H1 (cell line): ENCODE results near the gene KCNC1. TPM values are rescaled to one million over a fixed set of nuclear protein-coding genes. Genes with fewer than 3 reads are reported as not detected.

ENCODE experiments used
- BACH1 ChIP-seq: IDR thresholded peaks from 2 replicates; pipeline ENCODE4 v1.6.1; 2012; ENCODE audit warnings: low read length, improper control_type of control experiment
- CBX5 ChIP-seq: fragments of 300-800, 300-1000 bp; sonication (generic); IDR thresholded peaks from 2 replicates; pipeline ENCODE4 v1.7.1; 2016; ENCODE audit warnings: antibody characterized with exemption, low read length, low read depth
- CTCF ChIP-seq, 3 experiments: IDR thresholded peaks; 1 replicate in 2 of 3; 2 replicates in 1 of 3; pipeline versions ENCODE4 v1.5.1 to v1.6.1; 2011; ENCODE audit warnings: low read length in 3 of 3, mild to moderate bottlenecking in 3 of 3, inconsistent platforms in 2 of 3, low read depth in 1 of 3, moderate library complexity in 1 of 3; ENCODE audit not compliant: insufficient read depth in 1 of 3; ENCODE audit errors: control extremely low read depth in 1 of 3
- MAFK ChIP-seq: IDR thresholded peaks from 2 replicates; pipeline ENCODE4 v1.6.1; 2012; ENCODE audit warnings: low read depth, mild to moderate bottlenecking, improper control_type of control experiment, low read length
- POLR2AphosphoS5 ChIP-seq: IDR thresholded peaks from 2 replicates; pipeline ENCODE4 v1.6.1; 2011; ENCODE audit warnings: low read depth, low read length
- SP4 ChIP-seq: IDR thresholded peaks from 2 replicates; pipeline ENCODE4 v1.6.1; 2012; ENCODE audit warnings: low read length, inconsistent platforms
- polyA plus RNA-seq, 7 experiments: library from polyadenylated mRNA; depleted of rRNA in 3 of 7; stranded (reverse) in 5 of 7; unstranded in 2 of 7; fragments of >200 nt in 5 of 7; fragments of 200-250 nt in 2 of 7; gene quantifications; 1 replicate in 5 of 7; 2 replicates in 1 of 7; 4 replicates in 1 of 7; pipeline versions ENCODE4 v1.2.1 to v1.2.3, GENCODE V29; 2011 to 2013; ENCODE audit warnings: missing spikeins in 2 of 7, mixed read lengths in 2 of 7
- total RNA-seq: library from RNA; stranded (reverse); fragmentation: NEBNext Ultra II Directional; extraction: Animal tissue kit (Norgen Biotek cat#: 25700); gene quantifications from 2 replicates; pipeline ENCODE4 v1.2.1, GENCODE V29; 2021

Gene KCNC1
- total and polyA plus RNA-seq, 2 of the 8 experiments (the other 6 are each of a cell fraction or from before 2014, with no cell fraction given), result 0.11 to 0.26 TPM

- TF ChIP-seq POLR2AphosphoS5 (no peak), BACH1 (no peak), CTCF (IDR thresholded peaks at IDR 0.05; ENCODE audit: control extremely low read depth in 1 of 3, insufficient read depth in 1 of 3, low read depth in 1 of 3, low read length in 3 of 3) (no peak), SP4 (no peak), CBX5 (no peak), MAFK (no peak)
- TF ChIP-seq, all 59 proteins: peak for 0
Observed at GRCh38 chr11:17791144-17791543, 56.6 kb downstream of the KCNC1 start (continued).
